Measurements from ENCODE around the gene LRRC73.

DNA sequence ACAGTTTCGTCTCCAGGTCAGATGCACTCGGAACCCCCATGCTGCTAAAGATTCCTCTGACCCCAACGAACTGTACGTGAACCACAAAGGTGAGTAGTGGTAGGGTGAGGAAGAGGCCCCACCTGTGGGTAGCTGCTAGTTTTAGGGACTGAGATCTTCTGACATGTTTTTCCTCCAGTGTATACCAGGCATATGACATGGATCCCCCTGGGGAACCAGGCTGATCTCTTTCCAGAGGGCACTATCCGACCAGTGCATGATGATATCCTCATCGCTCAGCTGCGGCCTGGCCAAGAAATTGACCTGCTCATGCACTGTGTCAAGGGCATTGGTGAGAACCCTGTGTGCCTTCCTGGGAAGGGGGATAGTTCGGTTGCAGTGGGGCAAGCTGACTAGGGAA, 10.0 kb upstream of the LRRC73 start:
- TF ChIP-seq ZNF778 (CRISPR knock-in tag; IDR thresholded peaks at IDR 0.05) (no peak), L3MBTL2 (IDR thresholded peaks at IDR 0.05) (no peak), NCOR1 (IDR thresholded peaks at IDR 0.05) (no peak), ZBTB7A (IDR thresholded peaks at IDR 0.05; ENCODE audit: borderline replicate concordance, control insufficient read depth, low read depth, low read length) (no peak), MAFF (IDR thresholded peaks at IDR 0.05; ENCODE audit: low read length) (no peak), NUFIP1 (IDR thresholded peaks at IDR 0.05; ENCODE audit: partially characterized antibody) (no peak), AFF4 (CRISPR knock-in tag; IDR thresholded peaks at IDR 0.05) (no peak), ZNF232 (CRISPR knock-in tag; IDR thresholded peaks at IDR 0.05) (no peak), POLR2AphosphoS5 (IDR thresholded peaks at IDR 0.05; ENCODE audit: control insufficient read depth, insufficient read depth, low read depth, low read length) (no peak), POLR2A (conservative IDR thresholded peaks at IDR 0.05) (peak; percentile 70)
- TF ChIP-seq, protein P1, sequence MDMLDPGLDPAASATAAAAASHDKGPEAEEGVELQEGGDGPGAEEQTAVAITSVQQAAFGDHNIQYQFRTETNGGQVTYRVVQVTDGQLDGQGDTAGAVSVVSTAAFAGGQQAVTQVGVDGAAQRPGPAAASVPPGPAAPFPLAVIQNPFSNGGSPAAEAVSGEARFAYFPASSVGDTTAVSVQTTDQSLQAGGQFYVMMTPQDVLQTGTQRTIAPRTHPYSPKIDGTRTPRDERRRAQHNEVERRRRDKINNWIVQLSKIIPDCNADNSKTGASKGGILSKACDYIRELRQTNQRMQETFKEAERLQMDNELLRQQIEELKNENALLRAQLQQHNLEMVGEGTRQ (CRISPR knock-in tag; IDR thresholded peaks at IDR 0.05), result no peak
- TF ChIP-seq, protein P2, sequence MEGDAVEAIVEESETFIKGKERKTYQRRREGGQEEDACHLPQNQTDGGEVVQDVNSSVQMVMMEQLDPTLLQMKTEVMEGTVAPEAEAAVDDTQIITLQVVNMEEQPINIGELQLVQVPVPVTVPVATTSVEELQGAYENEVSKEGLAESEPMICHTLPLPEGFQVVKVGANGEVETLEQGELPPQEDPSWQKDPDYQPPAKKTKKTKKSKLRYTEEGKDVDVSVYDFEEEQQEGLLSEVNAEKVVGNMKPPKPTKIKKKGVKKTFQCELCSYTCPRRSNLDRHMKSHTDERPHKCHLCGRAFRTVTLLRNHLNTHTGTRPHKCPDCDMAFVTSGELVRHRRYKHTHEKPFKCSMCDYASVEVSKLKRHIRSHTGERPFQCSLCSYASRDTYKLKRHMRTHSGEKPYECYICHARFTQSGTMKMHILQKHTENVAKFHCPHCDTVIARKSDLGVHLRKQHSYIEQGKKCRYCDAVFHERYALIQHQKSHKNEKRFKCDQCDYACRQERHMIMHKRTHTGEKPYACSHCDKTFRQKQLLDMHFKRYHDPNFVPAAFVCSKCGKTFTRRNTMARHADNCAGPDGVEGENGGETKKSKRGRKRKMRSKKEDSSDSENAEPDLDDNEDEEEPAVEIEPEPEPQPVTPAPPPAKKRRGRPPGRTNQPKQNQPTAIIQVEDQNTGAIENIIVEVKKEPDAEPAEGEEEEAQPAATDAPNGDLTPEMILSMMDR (IDR thresholded peaks at IDR 0.05 in 2 of 3, conservative IDR thresholded peaks at IDR 0.05 in 1 of 3; ENCODE audit: insufficient read depth in 2 of 3, low read depth in 1 of 3, low read length in 3 of 3), result no peak

Data from K562 (cell line).